NCI-H774 (cell line): ENCODE measurements around the gene FGF3.

Experiments used
- DNase-seq: peaks from one replicate; lab custom pipeline; 2025; lab: John Stamatoyannopoulos, UW

FGF3 gene

GRCh38 chr11:69803604-69804218 is 15.5 kb downstream of the FGF3 start:
- no peak for DNase-seq

GRCh38 chr11:69803022-69803421 is 16.2 kb downstream of the FGF3 start:
- DNase-seq, result no peak

DNA sequence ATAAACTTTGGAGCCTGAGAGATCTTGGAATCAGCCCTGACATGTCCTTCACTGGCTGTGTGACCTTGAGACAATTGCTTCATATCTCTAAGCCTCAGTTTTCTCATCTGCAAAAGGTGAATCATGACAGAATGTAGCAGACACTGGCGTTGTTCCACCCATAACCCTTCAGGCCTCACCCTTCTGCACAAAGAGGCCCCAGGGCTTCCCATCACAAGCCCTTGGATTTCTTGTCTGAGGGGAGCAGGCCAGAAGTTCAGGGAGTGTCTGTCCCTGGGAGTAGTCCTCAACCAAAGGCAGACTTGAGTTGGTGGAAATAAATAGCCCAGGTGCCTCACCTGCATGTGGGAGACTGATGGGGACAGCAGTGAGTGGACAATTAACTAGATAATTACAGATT is 16.6 kb downstream of the FGF3 start:
- DNase-seq, result no peak

- no peak for DNase-seq
These were observed 17.5 kb downstream of the FGF3 start for GRCh38 chr11:69801513-69802335.

DNA sequence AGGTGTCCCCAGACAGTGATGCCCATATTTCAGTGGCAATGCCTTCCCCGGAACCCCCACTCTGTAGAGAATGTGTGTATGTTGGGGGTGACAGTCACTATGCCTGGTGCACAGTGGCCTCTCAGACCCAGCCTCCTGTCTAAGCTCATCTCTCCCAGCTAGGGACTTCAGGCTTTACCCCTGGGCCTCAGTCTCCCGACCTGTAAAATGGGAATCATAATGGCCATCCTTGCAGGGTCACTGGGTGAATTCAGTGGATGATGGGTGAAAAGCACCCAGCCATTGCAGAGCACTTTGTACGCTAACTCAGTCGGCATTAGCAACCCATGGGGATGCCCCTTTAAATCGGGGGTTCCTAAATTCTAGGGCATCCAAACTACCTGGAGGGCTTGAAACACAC is 18.9 kb downstream of the FGF3 start:
- DNase-seq, result no peak

DNA sequence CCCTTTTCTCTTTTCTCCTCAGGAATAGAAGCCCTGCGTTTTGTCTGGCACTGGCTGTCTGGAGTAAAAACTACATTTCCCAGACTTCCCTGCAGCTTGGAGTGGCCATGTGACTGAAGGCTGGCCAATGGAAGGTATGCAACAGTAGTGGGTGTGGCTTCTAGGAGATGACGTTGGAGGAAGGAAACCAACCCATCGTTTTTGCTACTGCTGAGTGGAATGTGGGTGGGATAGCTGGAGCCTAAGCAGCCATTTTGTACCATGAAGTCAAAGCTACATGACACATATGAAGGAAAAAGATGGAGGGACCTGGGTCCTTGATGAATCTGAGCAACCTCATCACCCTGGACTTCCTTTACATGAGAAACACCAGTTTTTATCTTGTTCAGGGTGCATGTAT is 19.6 kb downstream of the FGF3 start:
- no peak for DNase-seq

DNA sequence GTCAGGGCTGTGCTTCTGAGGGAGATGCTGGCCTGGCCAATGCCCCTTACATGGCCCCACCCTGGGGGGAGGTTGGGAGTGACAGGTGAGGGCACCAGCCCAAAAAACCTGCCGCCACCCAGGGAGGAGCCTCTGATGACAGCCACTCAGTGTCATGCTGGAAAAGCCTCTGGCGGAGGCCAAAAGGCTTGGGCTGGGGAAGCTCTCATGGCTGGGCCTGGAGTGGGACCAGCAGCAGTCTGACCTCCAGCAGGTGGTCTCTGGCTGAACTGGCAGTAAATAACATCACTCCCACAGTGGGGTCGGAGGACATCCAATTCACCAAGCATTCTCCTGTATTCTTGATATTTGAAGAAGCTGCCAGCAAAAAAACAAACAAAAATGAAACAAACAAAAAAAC is 20.1 kb downstream of the FGF3 start:
- no peak for DNase-seq

DNA sequence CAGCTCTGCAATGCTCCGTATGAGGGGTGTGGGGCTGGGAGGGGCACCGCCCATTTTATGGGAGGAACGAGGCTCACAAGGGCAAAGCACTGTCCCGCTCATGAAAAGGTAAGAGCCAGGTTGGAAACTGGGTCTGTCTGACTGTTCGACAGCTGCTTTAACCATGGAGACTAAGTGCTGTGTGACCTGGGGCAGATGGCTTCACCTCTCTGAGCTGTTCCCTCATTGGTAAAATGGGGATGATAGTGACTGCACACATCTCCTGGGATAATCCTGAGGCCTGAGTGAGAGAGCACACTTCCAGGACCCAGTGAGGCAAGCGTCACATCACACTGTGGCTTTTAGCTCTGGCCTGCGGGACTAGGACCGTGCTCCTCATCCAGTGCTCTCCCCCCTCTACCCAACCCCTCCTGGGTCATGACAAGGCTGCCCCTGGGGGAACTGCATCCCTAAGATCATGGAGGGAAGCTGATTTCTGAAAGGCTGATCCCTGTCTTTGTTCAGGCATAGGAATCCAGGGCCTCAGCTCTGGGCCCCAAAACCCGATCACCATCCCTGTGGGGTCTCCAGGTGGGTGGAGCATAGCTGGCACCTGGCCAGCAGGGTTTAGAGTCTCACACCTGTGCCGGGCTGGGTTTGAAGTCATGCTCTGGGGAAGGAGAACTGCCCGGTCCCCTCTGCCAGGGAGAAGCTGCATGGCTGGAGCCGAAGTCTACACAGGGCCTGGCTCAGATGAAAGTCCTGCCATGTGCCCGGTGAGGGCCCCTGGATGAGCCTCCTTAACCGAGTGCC is 21.3 kb downstream of the FGF3 start:
- DNase-seq, result no peak

DNA sequence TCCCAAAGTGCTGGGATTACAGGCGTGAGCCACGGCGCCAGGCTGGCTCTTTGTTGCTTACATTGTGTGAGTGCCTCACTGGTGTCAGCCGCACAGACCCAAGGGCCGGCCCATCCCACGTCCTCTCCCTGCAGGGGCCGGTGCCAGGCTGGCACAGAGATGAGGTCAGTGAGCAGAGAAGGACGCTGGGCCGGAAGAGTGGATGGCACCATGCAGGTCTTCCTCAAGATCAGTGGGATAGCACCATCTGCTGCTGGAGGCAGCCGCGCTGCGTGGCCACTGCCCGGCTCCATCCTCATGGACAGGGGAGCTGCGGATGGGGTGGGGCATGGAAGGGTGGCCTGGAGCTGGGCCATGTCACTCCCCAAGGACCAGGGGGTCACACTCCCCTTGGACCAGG is 22.1 kb downstream of the FGF3 start:
- DNase-seq, result no peak

DNA sequence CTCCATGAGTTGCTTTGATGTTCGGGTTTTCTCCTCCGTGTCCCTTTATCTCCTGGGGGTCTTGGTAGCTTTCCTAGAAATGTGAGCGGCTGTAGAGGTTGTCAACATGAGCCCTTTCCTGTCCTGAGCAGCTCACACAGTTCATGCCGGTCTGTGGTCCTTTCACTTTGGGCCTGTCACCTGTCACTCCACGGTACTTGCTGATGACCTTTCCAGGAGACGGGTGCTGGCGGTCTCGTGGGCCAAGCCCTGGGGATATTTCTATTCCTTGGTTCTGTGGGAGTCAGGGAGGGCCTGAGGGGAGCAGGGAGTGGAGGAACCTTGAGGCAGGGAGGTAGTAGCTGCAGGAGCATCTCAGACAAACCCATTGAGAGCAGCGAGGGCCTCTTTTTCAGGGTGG is 23.2 kb downstream of the FGF3 start:
- no peak for DNase-seq

DNA sequence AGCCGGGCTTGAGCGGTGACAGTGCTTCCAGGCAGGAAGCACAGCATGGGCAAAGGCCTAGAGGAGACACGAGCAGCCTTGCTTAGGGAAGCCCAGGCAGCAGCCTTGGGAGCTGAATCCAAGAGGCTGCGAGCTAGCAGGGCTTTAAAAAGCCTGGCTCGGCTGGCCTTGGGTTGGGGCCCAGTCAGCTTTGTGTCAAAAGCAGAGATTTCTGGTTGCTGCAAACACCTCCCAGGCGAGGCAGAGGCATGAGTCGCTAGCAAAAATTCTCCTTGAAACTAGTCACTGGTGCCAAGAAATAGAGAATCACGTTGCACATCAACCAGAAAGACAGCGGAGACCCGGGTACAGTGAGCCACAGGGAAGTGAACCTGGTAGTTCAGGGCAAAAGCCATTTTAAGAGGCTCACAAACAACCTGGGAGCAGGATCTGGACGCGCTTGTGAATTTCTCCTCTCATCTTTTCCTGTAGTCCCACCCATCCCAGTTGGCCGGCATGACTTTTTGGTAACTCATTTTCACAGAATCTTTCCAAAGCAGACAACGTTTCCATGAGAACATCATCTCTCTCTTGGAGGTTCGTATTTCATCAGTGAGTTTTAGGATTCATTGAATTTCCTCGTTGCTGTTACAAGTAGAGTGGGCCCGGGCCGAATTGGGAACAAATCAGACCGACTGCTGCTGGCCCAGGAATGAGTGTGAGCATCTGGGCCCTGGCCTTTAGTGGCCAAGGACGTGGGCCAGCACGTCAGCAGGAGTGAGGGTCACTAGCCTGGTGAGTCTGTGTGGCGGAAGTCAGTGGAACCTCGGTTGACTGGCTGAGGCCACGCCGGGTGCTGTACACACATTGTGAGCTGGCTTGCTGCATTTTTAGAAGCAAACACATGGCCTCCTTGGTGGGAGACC is 27.7 kb downstream of the FGF3 start:
- no peak for DNase-seq

GRCh38 chr11:69788956-69789355 is 30.3 kb downstream of the FGF3 start:
- DNase-seq, result no peak

DNA sequence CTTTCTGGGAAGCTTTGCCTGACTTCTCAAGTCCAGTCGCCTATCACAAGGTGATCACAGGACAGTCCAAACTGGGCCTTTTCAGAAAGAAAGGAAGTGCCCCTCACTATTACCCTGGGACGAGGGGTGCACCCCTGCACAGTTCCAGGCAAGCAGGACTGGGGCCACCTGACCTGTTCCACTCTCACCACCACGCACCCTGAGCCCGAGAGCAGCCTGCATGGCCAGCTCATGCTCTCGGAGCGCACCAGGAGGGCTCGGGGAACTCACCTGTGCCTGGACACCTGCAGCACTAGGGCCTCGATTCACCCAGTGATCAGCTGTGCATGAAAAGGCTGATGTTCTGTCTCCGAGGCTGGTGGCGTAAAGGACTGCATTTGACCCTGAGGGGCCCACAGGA is 31.3 kb downstream of the FGF3 start:
- no peak for DNase-seq

DNA sequence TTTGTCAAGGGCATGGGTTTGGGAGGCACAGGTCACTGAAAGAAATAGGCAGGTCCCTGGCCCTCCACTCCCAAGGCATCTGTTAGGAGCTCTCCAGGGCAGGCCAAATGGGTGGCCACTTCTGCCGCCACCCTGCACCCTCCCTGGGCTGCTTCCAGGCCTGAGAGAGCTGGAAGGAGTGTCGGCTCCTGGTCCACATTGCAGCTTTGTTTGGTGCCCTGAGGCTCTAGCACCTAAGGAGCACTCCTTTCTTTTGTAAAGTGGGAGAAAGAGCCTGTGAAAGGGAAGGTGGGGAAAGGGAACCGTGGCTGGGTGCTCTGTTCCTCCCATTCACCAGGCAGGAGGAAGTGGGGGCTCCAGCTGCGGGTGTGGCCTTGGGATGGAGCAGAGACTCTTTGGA is 31.8 kb downstream of the FGF3 start:
- no peak for DNase-seq

- no peak for DNase-seq
These were observed 38.0 kb downstream of the FGF3 start for GRCh38 chr11:69781241-69781640.

- no peak for DNase-seq
These were observed 40.8 kb downstream of the FGF3 start for GRCh38 chr11:69778373-69778772.

DNA sequence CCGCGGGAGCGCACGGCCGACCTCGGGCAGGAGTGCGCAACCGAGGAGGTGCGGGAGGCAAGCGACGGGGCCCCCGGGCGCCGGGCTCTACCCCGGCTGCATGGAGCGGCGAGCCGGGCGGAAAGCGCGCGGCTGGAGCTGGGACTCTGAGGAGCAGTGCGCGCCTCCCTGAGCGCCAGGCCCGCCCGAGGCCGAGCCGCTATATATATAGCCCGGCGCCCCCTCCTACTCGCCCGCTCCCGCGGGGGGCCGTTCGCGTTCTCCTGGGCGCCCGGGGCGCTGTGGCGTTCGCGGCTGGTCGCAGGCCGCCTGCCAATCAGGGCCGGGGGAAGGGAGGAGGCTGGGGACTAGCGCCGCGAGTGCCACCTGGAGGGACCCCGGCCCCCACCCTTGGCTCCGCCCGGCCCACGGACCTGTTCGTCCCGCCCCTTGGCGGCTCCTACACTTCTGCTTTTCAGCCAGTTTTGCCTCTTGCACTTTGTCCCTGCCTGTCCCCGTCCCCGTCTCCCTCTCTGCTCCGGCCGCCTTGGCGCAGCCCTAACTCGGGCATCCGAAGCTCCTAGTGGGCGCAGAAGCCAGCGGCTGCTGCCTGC is 44.0 kb downstream of the FGF3 start, which contains the start of gene FGF4:
Gene FGF4, minus strand, starts transcription at position 179 of the 593 bp plus-strand sequence. CDS start 257 bp downstream, outside the sequence.
- no peak for DNase-seq

GRCh38 chr11:69774354-69775162 is 44.7 kb downstream of the FGF3 start:
- no peak for DNase-seq

GRCh38 chr11:69773626-69774353 is 45.4 kb downstream of the FGF3 start:
- no peak for DNase-seq

DNA sequence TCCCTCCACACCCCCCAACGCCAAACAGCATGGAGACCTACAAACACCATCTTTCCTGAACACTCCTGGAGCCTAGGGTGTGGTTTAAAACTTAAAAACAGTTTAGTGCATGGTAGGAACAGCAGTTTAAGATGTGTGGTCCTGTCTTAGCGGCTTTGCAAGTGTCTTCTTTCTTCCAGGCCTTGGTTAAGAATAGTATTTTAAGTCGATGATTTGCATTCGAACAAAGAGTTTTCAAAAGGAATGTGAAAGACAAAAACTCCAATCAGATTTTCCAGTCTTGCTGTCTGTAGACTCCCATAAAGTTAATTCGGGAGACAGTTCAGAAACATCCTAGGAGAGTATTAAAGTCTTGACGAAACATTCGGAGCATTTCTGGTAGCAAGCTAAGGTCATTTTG is 47.8 kb downstream of the FGF3 start:
- DNase-seq, result no peak
